AG04450 (cell line): ENCODE results near the gene TBC1D14. TPM values are rescaled to one million over a fixed set of nuclear protein-coding genes. Genes with fewer than 3 reads are reported as not detected.

ENCODE experiments used
- CTCF ChIA-PET: fragments of 300-600, 350-600 bp; formaldehyde crosslinking; extraction: SDS; loops from one replicate; lab custom pipeline; 2022; ENCODE audit warnings: antibody characterized with exemption, inconsistent platforms; lab: Charles Lee
- POLR2A ChIA-PET: fragments of 350-600 bp; formaldehyde crosslinking; extraction: SDS; loops from one replicate; lab custom pipeline; 2021; ENCODE audit warnings: antibody characterized with exemption, inconsistent platforms; lab: Yijun Ruan, JAX
- DNase-seq: peaks from one replicate; pipeline ENCODE4 v3.0.0-alpha.2; 2011; ENCODE audit warnings: low read depth, low spot score
- H3K27ac ChIP-seq: one replicate; pipeline ENCODE4 v1.5.1; 2012; ENCODE audit warnings: low read depth, low read length, control low read depth
- H3K27me3 ChIP-seq: one replicate; pipeline ENCODE4 v1.6.0; 2012; ENCODE audit warnings: low read length; ENCODE audit not compliant: control insufficient read depth, insufficient read depth
- H3K4me3 ChIP-seq: 2 replicates; pipeline ENCODE4 v1.5.1; 2011; ENCODE audit warnings: mild to moderate bottlenecking, low read depth, low read length, control low read depth
- H3K9me3 ChIP-seq: 2 replicates; pipeline ENCODE4 v1.5.1; 2012; ENCODE audit warnings: low read length; ENCODE audit not compliant: control insufficient read depth, insufficient read depth
- polyA plus RNA-seq: library from polyadenylated mRNA; depleted of rRNA; stranded (reverse); fragments of >200 nt; gene quantifications from 2 replicates; pipeline ENCODE4 v1.2.3, GENCODE V29; 2011
- TF ChIP-seq, protein P1 (sequence below): IDR thresholded peaks from 2 replicates; pipeline ENCODE4 v1.5.1; 2011; ENCODE audit warnings: low read depth, low read length, control low read depth, inconsistent platforms

TBC1D14 gene
- polyA plus RNA-seq, 1 experiment = 46.3 TPM

DNA sequence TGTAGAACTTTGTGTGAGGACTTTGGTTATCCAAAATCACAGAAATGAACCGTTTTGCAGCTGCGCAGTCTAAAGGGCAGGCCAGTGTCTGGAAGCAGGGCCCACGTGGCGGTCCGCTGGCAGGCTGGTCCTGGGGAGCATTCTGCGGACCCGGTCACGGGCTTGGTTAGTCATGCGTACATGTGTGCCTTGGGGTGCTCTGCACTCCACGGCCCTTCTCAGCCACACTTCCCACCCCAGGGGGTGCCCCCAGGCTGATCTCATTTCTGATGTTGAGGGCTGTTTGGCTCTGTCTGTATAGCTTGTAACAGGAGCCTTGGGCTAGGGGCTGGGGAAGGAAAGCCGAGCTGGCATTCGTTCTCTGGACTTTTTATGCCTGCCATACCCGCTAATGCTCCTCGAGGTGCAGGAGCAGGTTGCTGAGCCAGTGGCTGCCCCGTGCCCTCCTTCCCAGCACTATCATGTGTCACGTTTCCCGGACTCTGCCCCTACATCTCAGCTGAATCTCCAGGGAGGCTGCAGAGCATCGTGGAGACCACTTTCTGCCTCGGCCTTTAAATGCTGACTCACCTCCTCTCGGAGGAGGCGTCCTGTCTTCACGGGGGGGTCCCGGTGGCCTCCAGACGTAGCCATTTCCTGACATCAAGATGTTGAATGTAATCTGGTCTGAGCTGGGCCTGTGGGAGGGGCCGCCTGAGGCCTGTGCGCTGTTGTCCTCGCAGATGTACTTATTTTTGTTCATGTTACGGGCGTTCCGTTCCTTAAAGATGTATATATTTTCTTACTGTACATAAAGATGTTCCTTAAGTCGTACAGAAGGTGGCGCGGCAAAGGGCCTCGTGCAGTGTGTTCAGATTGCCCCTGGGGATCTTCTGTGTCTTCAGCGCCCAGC, 122.2 kb downstream of the TBC1D14 start:
- Histone ChIP-seq H3K4me3 (no peak overlapping the region), H3K27me3 (no peaks in the 10 kb centered on the region), H3K9me3 (peaks cover 5% of the 10 kb centered on the region; the same call in 1 of the 2 replicates), H3K27ac (no peak overlapping the region)
- ChIA-PET CTCF (interaction anchor here (0.7 to 1.3 kb wide), 3 partner anchors 11 to 158 kb away, joined by 3 to 9 read pairs (median 8); a partner anchor contains a TSS), POLR2A (interaction anchor here (0.6 kb wide), 1 partner anchor 924 kb away, joined by 6 read pairs; no protein-coding TSS in a partner anchor)
- TF ChIP-seq, protein P1, sequence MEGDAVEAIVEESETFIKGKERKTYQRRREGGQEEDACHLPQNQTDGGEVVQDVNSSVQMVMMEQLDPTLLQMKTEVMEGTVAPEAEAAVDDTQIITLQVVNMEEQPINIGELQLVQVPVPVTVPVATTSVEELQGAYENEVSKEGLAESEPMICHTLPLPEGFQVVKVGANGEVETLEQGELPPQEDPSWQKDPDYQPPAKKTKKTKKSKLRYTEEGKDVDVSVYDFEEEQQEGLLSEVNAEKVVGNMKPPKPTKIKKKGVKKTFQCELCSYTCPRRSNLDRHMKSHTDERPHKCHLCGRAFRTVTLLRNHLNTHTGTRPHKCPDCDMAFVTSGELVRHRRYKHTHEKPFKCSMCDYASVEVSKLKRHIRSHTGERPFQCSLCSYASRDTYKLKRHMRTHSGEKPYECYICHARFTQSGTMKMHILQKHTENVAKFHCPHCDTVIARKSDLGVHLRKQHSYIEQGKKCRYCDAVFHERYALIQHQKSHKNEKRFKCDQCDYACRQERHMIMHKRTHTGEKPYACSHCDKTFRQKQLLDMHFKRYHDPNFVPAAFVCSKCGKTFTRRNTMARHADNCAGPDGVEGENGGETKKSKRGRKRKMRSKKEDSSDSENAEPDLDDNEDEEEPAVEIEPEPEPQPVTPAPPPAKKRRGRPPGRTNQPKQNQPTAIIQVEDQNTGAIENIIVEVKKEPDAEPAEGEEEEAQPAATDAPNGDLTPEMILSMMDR = no peak
- DNase-seq = no peak

DNA sequence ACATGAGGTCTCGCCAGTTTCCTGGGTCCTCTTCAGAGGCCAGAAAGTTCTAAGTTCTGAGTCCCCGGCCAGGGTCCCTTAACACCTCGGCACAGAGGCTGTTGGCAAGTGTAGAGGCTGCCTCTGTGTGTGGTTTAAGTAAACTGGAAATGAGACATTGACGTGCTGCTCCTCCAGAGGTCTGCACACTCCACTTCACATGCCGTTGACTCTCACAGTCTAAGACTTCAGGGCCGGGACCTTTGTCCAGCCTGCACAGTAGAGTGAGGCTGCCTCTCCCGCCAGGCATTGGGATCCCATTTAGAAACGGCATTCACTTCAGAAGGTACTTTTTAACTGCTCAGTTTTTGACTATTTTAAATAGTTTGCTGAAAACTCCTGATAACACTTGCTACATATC, 123.0 kb downstream of the TBC1D14 start:
- H3K4me3 ChIP-seq = no peak overlapping the region
- ChIA-PET CTCF (interaction anchor here (1.3 kb wide), 1 partner anchor 10 kb away, joined by 9 read pairs; a partner anchor contains a TSS), POLR2A (no interaction called here)
- peaks cover 5% of the 10 kb centered on the region; the same call in 1 of the 2 replicates for H3K9me3 ChIP-seq
- H3K27ac ChIP-seq = no peak overlapping the region
- DNase-seq = no peak
- no peaks in the 10 kb centered on the region for H3K27me3 ChIP-seq
- TF ChIP-seq, protein P1 = no peak

GRCh38 chr4:7034262-7035081, 124.8 kb downstream of the TBC1D14 start:
- H3K27ac ChIP-seq = peak overlapping the region; percentile 21
- DNase-seq = no peak
- POLR2A ChIA-PET = interaction anchor here (1.3 kb wide), 1 partner anchor 13 kb away, joined by 3 read pairs; no protein-coding TSS in a partner anchor
- CTCF ChIA-PET = interaction anchor here (1.0 to 1.4 kb wide), 3 partner anchors 8 to 36 kb away, joined by 4 to 6 read pairs (median 5); a partner anchor contains a TSS
- peaks cover 5% of the 10 kb centered on the region; the same call in 1 of the 2 replicates for H3K9me3 ChIP-seq
- TF ChIP-seq, protein P1 = no peak
- H3K4me3 ChIP-seq = no peak overlapping the region
- no peaks in the 10 kb centered on the region for H3K27me3 ChIP-seq

DNA sequence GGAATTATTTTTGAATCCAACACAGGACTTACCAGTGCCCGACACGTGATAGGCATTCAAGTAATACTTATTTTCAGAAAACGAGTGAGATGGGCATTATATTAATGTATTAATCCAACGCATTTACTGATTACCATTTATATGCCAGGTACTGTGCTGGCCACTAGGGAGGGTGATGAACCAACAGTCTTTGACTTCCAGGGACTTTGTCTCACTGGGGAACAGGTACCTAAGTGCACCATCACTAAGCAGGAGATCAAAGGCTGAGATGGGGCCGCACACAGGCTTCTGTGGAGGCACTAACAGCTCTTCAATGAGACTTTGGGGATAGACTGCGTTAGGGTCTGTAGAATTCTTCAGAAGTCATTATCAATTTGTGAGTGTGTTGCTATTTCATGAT, 127.8 kb downstream of the TBC1D14 start:
- H3K27me3 ChIP-seq = no peaks in the 10 kb centered on the region
- no peak overlapping the region for H3K4me3 ChIP-seq
- CTCF ChIA-PET = interaction anchor here (0.6 to 1.1 kb wide), 2 partner anchors 33 to 139 kb away, joined by 3 to 9 read pairs; no protein-coding TSS in a partner anchor
- POLR2A ChIA-PET = no interaction called here
- no peak for DNase-seq
- TF ChIP-seq, protein P1 = no peak
- no peak overlapping the region for H3K27ac ChIP-seq
- peaks cover 5% of the 10 kb centered on the region; the same call in 1 of the 2 replicates for H3K9me3 ChIP-seq
